Smooth muscle cell (in vitro differentiated cells): ENCODE data around the gene FADS2. TPM values are rescaled to one million over a fixed set of nuclear protein-coding genes. Genes with fewer than 3 reads are reported as not detected.
A peak's percentile ranks its signal among the peaks of the same experiment; 100 is the strongest.

Source experiments
- DNase-seq: peaks from one replicate; lab custom pipeline; 2025; ENCODE audit not compliant: unreplicated experiment; lab: John Stamatoyannopoulos, UW
- H2AFZ ChIP-seq: fragments of 200-600 bp; sonication (generic); 2 replicates; pipeline ENCODE4 v1.6.0; 2016; ENCODE audit warnings: antibody characterized with exemption, low read depth, mild to moderate bottlenecking
- H3F3A ChIP-seq: fragments of 200-600 bp; sonication (generic); 2 replicates; pipeline ENCODE4 v1.6.0; 2017; ENCODE audit warnings: antibody characterized with exemption, low read depth
- H3K27ac ChIP-seq: fragments of 200-600 bp; sonication (generic); 2 replicates; pipeline ENCODE4 v1.5.1; 2016; ENCODE audit warnings: low read depth, mild to moderate bottlenecking
- H3K27me3 ChIP-seq: fragments of 200-600 bp; sonication (generic); 2 replicates; pipeline ENCODE4 v1.6.1; 2016; ENCODE audit warnings: low read depth, mild to moderate bottlenecking
- H3K36me3 ChIP-seq: fragments of 200-600 bp; sonication (generic); 2 replicates; pipeline ENCODE4 v1.5.1; 2016; ENCODE audit warnings: low read depth
- H3K4me1 ChIP-seq: fragments of 200-600 bp; sonication (generic); 2 replicates; pipeline ENCODE4 v1.5.1; 2016; ENCODE audit warnings: low read depth
- H3K4me2 ChIP-seq: fragments of 200-600 bp; sonication (generic); 2 replicates; pipeline ENCODE4 v1.6.0; 2016; ENCODE audit warnings: mild to moderate bottlenecking
- H3K4me3 ChIP-seq: fragments of 200-600 bp; sonication (generic); 2 replicates; pipeline ENCODE4 v1.5.1; 2016; ENCODE audit warnings: mild to moderate bottlenecking
- H3K79me2 ChIP-seq: fragments of 200-600 bp; sonication (generic); 2 replicates; pipeline ENCODE4 v1.6.0; 2016; ENCODE audit warnings: low read depth, mild to moderate bottlenecking
- H3K9ac ChIP-seq: fragments of 200-600 bp; sonication (generic); 2 replicates; pipeline ENCODE4 v1.6.0; 2016; ENCODE audit warnings: low read depth
- H3K9me3 ChIP-seq: fragments of 200-600 bp; sonication (generic); replicated peaks from 2 replicates; pipeline ENCODE4 v1.5.1; 2016; ENCODE audit warnings: low read depth
- H4K20me1 ChIP-seq: fragments of 200-600 bp; sonication (generic); 2 replicates; pipeline ENCODE4 v1.6.0; 2016; ENCODE audit warnings: low read depth
- CTCF ChIP-seq: fragments of 200-600 bp; sonication (generic); IDR thresholded peaks from 2 replicates; pipeline ENCODE4 v1.5.1; 2017; ENCODE audit warnings: borderline replicate concordance, mild to moderate bottlenecking, antibody characterized with exemption; ENCODE audit not compliant: insufficient read depth, poor library complexity, severe bottlenecking
- WGBS: methylation state at CpG from one replicate; pipeline ENCODE4 v1.1.7; 2016; ENCODE audit warnings: low lambda C conversion rate; 5-methylcytosine and 5-hydroxymethylcytosine counted together
- polyA plus RNA-seq: library from polyadenylated mRNA; unstranded; fragments of >200 nt; fragmentation: Nextera tagmentation; extraction: Ambion mirVana; gene quantifications from 2 replicates; pipeline ENCODE4 v1.2.1, GENCODE V29; 2016
- total RNA-seq: library from RNA; depleted of rRNA; stranded (reverse); fragments of >200 nt; gene quantifications from 2 replicates; pipeline ENCODE4 v1.2.3, GENCODE V29; 2014

FADS2 gene
- total and polyA plus RNA-seq, 2 experiments from 2014 or later: 279 to 495 TPM

DNA sequence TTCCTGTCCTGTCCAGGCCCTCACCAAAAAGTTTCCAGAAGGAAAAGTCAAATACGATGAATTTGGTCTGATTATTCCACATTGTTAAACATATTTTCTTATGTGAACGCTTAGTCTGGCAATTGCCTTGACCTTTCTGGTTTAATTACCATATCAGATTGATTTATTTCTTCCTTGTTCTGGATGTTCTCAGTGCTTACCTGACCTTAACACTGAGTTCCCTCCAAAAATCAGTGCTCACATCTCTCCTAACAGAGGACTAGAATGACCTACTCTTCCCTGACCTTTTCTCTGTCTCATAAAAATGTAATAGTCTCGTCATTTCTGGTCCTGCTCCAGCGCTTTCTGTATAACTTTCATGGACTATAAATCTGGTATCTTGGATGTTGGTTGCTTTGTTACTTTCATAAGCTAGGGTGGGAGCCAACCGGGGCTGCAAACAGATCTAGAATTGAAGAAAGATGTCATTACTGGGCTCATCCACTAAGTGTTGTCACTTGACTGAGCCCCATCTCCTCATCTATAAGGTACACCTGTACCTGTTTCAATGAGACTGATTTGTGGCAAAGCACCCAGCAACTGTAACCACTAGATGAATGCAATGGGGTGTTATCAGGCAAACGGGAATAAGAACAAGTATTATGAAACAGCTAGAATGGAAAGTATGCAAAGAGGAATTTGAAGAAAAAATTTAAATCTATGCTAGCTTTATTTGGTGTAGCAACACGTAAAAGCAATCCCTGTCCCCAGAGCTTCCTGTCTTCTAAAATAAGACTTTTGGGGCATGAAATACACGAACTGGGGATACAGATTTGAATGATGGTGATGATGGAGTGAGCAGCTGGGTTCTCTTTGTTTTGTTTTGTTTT lies 2.4 kb downstream of the FADS2 start:
- peak overlapping the region; percentile 78 for H3K4me3 ChIP-seq
- H2AFZ ChIP-seq: no peak overlapping the region
- no peak for DNase-seq

GRCh38 chr11:61832207-61832606 lies 4.1 kb downstream of the FADS2 start:
- H3K36me3 ChIP-seq: no peaks in the 10 kb centered on the region
- no peak overlapping the region for H3K9ac ChIP-seq
- H3K27ac ChIP-seq: peak overlapping the region; percentile 45
- no peaks in the 10 kb centered on the region for H3K27me3 ChIP-seq
- peaks cover 33% of the 10 kb centered on the region for H3F3A ChIP-seq
- H3K4me1 ChIP-seq: peaks cover 28% of the 10 kb centered on the region
- H3K79me2 ChIP-seq: peaks cover 89% of the 10 kb centered on the region
- H2AFZ ChIP-seq: no peak overlapping the region
- DNase-seq: no peak
- TF ChIP-seq CTCF: no peak
- no peak overlapping the region for H3K4me3 ChIP-seq
- no peak overlapping the region for H3K4me2 ChIP-seq
- WGBS: 90% methylated on average over 4 of the region's 4 CpGs
- no peaks in the 10 kb centered on the region for H3K9me3 ChIP-seq
- H4K20me1 ChIP-seq: peaks cover 84% of the 10 kb centered on the region

More for the DNA sequence above, 2.4 kb downstream of the FADS2 start:
- Histone ChIP-seq H3K9me3 (no peaks in the 10 kb centered on the region), H3K9ac (peak overlapping the region; percentile 40), H4K20me1 (peaks cover 67% of the 10 kb centered on the region), H3F3A (peaks cover 33% of the 10 kb centered on the region), H3K4me1 (peaks cover 36% of the 10 kb centered on the region), H3K79me2 (peaks cover 72% of the 10 kb centered on the region), H3K27ac (peak overlapping the region; percentile 45), H3K4me2 (peak overlapping the region; percentile 96), H3K36me3 (no peaks in the 10 kb centered on the region), H3K27me3 (no peaks in the 10 kb centered on the region)
- TF ChIP-seq CTCF: no peak
- WGBS: 29% methylated on average over 8 of the region's 8 CpGs

- DNase-seq: no peak
- peaks cover 90% of the 10 kb centered on the region for H4K20me1 ChIP-seq
- H3K36me3 ChIP-seq: no peaks in the 10 kb centered on the region
- no peak for TF ChIP-seq CTCF
- no peak overlapping the region for H3K9ac ChIP-seq
- no peak overlapping the region for H3K27ac ChIP-seq
- H3F3A ChIP-seq: peaks cover 33% of the 10 kb centered on the region
- H2AFZ ChIP-seq: no peak overlapping the region
- no peak overlapping the region for H3K4me2 ChIP-seq
- no peaks in the 10 kb centered on the region for H3K27me3 ChIP-seq
- 86% methylated on average over 7 of the region's 7 CpGs for WGBS
- no peak overlapping the region for H3K4me3 ChIP-seq
- no peaks in the 10 kb centered on the region for H3K9me3 ChIP-seq
- peaks cover 27% of the 10 kb centered on the region for H3K4me1 ChIP-seq
- peaks cover 94% of the 10 kb centered on the region for H3K79me2 ChIP-seq
Observed at GRCh38 chr11:61832754-61833153, 4.7 kb downstream of the FADS2 start.
